Measurements from ENCODE around the gene CRYZL1.

CRYZL1 gene

DNA sequence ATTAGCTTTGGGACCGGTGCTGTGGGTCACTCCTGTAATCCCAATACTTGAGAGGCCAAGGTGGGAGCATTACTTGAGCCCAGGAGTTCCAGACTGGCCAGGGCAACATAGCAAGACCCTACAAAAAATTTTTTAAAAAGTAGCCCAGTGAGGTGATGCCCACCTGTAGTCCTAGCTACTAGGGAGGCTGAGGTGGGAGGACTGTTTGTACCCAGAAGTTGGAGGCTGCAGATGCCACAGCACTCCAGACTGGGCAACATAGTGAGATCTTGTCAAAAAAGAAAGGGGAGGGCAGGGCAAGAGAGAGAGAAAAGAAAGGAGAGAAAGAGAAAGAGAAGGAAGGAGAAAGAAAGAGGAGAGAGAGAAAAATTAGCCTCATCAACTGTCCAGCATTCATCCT lies 7.0 kb upstream of the CRYZL1 start:
- Histone ChIP-seq H2BK12ac (ENCODE audit: low read length in 2 of 2) (no peak overlapping the region), H4K8ac (ENCODE audit: low read length) (no peak overlapping the region)
- 100% methylated on average over 1 of the region's 1 CpG for WGBS

DNA sequence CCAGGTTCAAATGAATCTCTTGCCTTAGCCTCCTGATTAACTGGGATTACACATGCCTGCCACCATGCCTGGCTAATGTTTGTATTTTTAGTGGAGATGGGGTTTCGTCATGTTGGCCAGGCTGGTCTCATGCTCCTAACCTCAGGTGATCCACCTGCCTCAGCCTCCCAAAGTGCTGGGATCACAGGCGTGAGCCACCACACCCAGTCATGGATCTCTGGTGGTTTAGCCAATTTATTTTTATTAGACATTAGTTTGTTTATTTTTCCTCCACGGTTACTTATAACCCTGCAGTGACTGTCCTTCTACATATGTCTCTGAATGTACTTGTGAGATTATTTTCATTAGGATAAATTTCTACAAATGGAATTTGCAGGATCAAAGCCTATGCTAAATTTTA lies 6.0 kb upstream of the CRYZL1 start:
- peak overlapping the region in 1 of 2 experiments; percentile 16 for H3K4ac ChIP-seq (ENCODE audit: low read depth in 1 of 2, low read length in 2 of 2)
- no peak overlapping the region for H3K9ac ChIP-seq (ENCODE audit: low read length)
- 100% methylated on average over 1 of the region's 3 CpGs for WGBS

More for the DNA sequence above, 7.0 kb upstream of the CRYZL1 start:
- Histone ChIP-seq H2BK5ac (ENCODE audit: low read depth, low read length, poor library complexity, severe bottlenecking) (no peak overlapping the region), H3K27ac (ENCODE audit: low read length, poor library complexity, severe bottlenecking) (no peak overlapping the region), H4K91ac (ENCODE audit: low read length) (no peak overlapping the region), H3K4me3 (ENCODE audit: insufficient read depth in 1 of 2, low read depth in 1 of 2, low read length in 2 of 2) (no peak overlapping the region), H3K36me3 (ENCODE audit: control insufficient read depth in 1 of 2, insufficient read depth in 2 of 2, low read depth in 1 of 2, low read length in 2 of 2) (no peaks in the 10 kb centered on the region), H3K18ac (ENCODE audit: low read depth in 1 of 2, low read length in 2 of 2) (no peak overlapping the region), H2BK15ac (ENCODE audit: low read depth, poor library complexity, severe bottlenecking) (no peak overlapping the region), H3K23ac (ENCODE audit: low read length in 2 of 2) (no peak overlapping the region), H3K4me2 (ENCODE audit: low read length, poor library complexity, severe bottlenecking) (no peak overlapping the region), H3K9me3 (ENCODE audit: control insufficient read depth, low read length) (no peaks in the 10 kb centered on the region), H3K4ac (ENCODE audit: low read depth in 1 of 2, low read length in 2 of 2) (no peak overlapping the region), H3K4me1 (ENCODE audit: control insufficient read depth, insufficient read depth, low read depth, low read length) (peaks cover 16% of the 10 kb centered on the region), H3K14ac (ENCODE audit: low read length in 2 of 2) (no peak overlapping the region), H2BK120ac (ENCODE audit: low read depth, low read length) (no peak overlapping the region), H3K79me1 (replicated peaks; ENCODE audit: low read length, poor library complexity, severe bottlenecking) (peaks cover 6% of the 10 kb centered on the region), H3K9ac (ENCODE audit: low read length) (no peak overlapping the region), H2AFZ (ENCODE audit: low read depth, low read length) (no peak overlapping the region), H3K27me3 (ENCODE audit: control insufficient read depth in 1 of 2, insufficient read depth in 1 of 2, low read length in 2 of 2) (no peaks in the 10 kb centered on the region), H2AK5ac (ENCODE audit: low read length, severe bottlenecking) (no peak overlapping the region)
- no peak for DNase-seq

DNA sequence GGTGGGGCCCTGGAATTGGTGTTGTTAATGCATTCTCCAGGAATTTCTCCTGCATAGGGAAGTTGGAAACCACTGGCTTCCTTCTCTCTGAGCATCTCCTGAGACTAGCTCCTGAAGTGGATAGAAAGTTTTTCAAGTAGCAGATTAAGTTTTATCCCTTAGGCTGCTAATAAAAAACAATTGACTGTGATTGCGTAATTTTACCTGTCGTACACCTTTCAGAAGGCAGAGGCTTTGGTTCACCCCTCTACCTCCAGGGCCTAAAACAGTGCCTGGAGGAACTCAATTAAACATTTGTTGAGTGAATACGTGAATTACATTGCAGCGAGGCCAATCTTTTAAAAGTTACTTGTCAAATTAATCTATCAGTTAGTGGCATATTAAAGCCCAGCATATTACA lies 4.2 kb upstream of the CRYZL1 start:
- Histone ChIP-seq H4K91ac (ENCODE audit: low read length) (no peak overlapping the region), H2BK12ac (ENCODE audit: low read length in 2 of 2) (no peak overlapping the region), H3K4ac (ENCODE audit: low read depth in 1 of 2, low read length in 2 of 2) (no peak overlapping the region), H3K9ac (ENCODE audit: low read length) (no peak overlapping the region), H3K18ac (ENCODE audit: low read depth in 1 of 2, low read length in 2 of 2) (no peak overlapping the region), H3K4me2 (ENCODE audit: low read length, poor library complexity, severe bottlenecking) (no peak overlapping the region), H2BK5ac (ENCODE audit: low read depth, low read length, poor library complexity, severe bottlenecking) (no peak overlapping the region), H3K4me1 (ENCODE audit: control insufficient read depth, insufficient read depth, low read depth, low read length) (peaks cover 11% of the 10 kb centered on the region), H3K4me3 (ENCODE audit: insufficient read depth in 1 of 2, low read depth in 1 of 2, low read length in 2 of 2) (no peak overlapping the region), H2BK120ac (ENCODE audit: low read depth, low read length) (no peak overlapping the region), H2AFZ (ENCODE audit: low read depth, low read length) (no peak overlapping the region), H3K14ac (ENCODE audit: low read length in 2 of 2) (no peak overlapping the region), H2AK5ac (ENCODE audit: low read length, severe bottlenecking) (no peak overlapping the region), H2BK15ac (ENCODE audit: low read depth, poor library complexity, severe bottlenecking) (peak overlapping the region; percentile 48), H4K8ac (ENCODE audit: low read length) (no peak overlapping the region), H3K79me1 (replicated peaks; ENCODE audit: low read length, poor library complexity, severe bottlenecking) (peaks cover 6% of the 10 kb centered on the region), H3K27me3 (ENCODE audit: control insufficient read depth in 1 of 2, insufficient read depth in 1 of 2, low read length in 2 of 2) (no peaks in the 10 kb centered on the region), H3K27ac (ENCODE audit: low read length, poor library complexity, severe bottlenecking) (no peak overlapping the region), H3K23ac (ENCODE audit: low read length in 2 of 2) (no peak overlapping the region), H3K9me3 (ENCODE audit: control insufficient read depth, low read length) (no peaks in the 10 kb centered on the region), H3K36me3 (ENCODE audit: control insufficient read depth in 1 of 2, insufficient read depth in 2 of 2, low read depth in 1 of 2, low read length in 2 of 2) (no peaks in the 10 kb centered on the region)
- 100% methylated on average over 2 of the region's 4 CpGs for WGBS
- DNase-seq = no peak

More for the DNA sequence above, 6.0 kb upstream of the CRYZL1 start:
- Histone ChIP-seq H3K9me3 (ENCODE audit: control insufficient read depth, low read length) (no peaks in the 10 kb centered on the region), H3K23ac (ENCODE audit: low read length in 2 of 2) (no peak overlapping the region), H2BK120ac (ENCODE audit: low read depth, low read length) (no peak overlapping the region), H3K14ac (ENCODE audit: low read length in 2 of 2) (no peak overlapping the region), H4K91ac (ENCODE audit: low read length) (no peak overlapping the region), H4K8ac (ENCODE audit: low read length) (no peak overlapping the region), H2AFZ (ENCODE audit: low read depth, low read length) (no peak overlapping the region), H3K79me1 (replicated peaks; ENCODE audit: low read length, poor library complexity, severe bottlenecking) (peaks cover 6% of the 10 kb centered on the region), H2BK15ac (ENCODE audit: low read depth, poor library complexity, severe bottlenecking) (no peak overlapping the region), H3K4me3 (ENCODE audit: insufficient read depth in 1 of 2, low read depth in 1 of 2, low read length in 2 of 2) (no peak overlapping the region), H3K27me3 (ENCODE audit: control insufficient read depth in 1 of 2, insufficient read depth in 1 of 2, low read length in 2 of 2) (no peaks in the 10 kb centered on the region), H3K4me1 (ENCODE audit: control insufficient read depth, insufficient read depth, low read depth, low read length) (peaks cover 16% of the 10 kb centered on the region), H2BK5ac (ENCODE audit: low read depth, low read length, poor library complexity, severe bottlenecking) (no peak overlapping the region), H3K27ac (ENCODE audit: low read length, poor library complexity, severe bottlenecking) (no peak overlapping the region), H2AK5ac (ENCODE audit: low read length, severe bottlenecking) (no peak overlapping the region), H3K18ac (ENCODE audit: low read depth in 1 of 2, low read length in 2 of 2) (no peak overlapping the region), H2BK12ac (ENCODE audit: low read length in 2 of 2) (no peak overlapping the region), H3K4me2 (ENCODE audit: low read length, poor library complexity, severe bottlenecking) (no peak overlapping the region), H3K36me3 (ENCODE audit: control insufficient read depth in 1 of 2, insufficient read depth in 2 of 2, low read depth in 1 of 2, low read length in 2 of 2) (no peaks in the 10 kb centered on the region)
- no peak for DNase-seq

DNA sequence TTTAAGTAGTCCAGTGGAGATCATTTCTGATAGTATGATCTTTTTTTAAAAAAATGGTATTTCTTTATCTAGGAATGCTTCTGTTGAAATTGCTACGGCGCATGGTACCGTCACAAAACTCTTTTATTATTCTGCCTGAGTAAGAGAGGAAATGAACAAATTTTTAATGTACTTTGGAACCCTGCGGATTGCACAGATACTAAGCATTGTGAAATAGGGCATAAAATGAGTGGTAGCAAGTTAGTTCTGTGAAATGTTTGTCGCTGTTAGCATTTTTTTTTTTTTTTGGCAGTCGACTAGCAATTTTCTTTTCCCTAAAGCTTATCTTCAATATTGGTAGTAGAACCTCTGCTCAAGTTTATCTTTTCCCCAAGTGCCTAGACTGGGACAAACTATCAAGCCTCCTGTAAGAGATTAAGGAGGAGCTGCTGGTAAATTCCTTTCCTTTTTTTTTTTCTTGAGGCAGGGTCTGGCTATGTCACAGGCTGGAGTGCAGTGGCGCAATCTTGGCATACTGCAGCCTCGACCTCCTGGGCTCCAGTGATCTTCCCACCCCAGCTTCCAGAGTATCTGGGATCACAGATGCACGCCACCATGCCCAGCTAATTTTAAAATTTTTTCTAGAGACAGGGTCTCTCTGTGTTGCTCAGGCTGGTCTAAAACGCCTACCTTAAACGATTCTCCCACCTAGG lies 3.0 kb upstream of the CRYZL1 start:
- H2BK5ac ChIP-seq (ENCODE audit: low read depth, low read length, poor library complexity, severe bottlenecking) = no peak overlapping the region
- WGBS = 76% methylated on average over 9 of the region's 11 CpGs

More for the DNA sequence above, 3.0 kb upstream of the CRYZL1 start:
- no peaks in the 10 kb centered on the region for H3K27me3 ChIP-seq (ENCODE audit: control insufficient read depth in 1 of 2, insufficient read depth in 1 of 2, low read length in 2 of 2)
- H2AFZ ChIP-seq (ENCODE audit: low read depth, low read length) = no peak overlapping the region
- no peak overlapping the region for H3K4ac ChIP-seq (ENCODE audit: low read depth in 1 of 2, low read length in 2 of 2)
- peak; percentile 53 for DNase-seq
- peaks cover 9% of the 10 kb centered on the region for H3K79me1 ChIP-seq (replicated peaks; ENCODE audit: low read length, poor library complexity, severe bottlenecking)
- H3K27ac ChIP-seq (ENCODE audit: low read length, poor library complexity, severe bottlenecking) = no peak overlapping the region
- H2BK120ac ChIP-seq (ENCODE audit: low read depth, low read length) = no peak overlapping the region
- H3K4me1 ChIP-seq (ENCODE audit: control insufficient read depth, insufficient read depth, low read depth, low read length) = peaks cover 9% of the 10 kb centered on the region
- H3K36me3 ChIP-seq (ENCODE audit: control insufficient read depth in 1 of 2, insufficient read depth in 2 of 2, low read depth in 1 of 2, low read length in 2 of 2) = no peaks in the 10 kb centered on the region
- H3K14ac ChIP-seq (ENCODE audit: low read length in 2 of 2) = no peak overlapping the region
- H4K8ac ChIP-seq (ENCODE audit: low read length) = no peak overlapping the region
- H2BK12ac ChIP-seq (ENCODE audit: low read length in 2 of 2) = no peak overlapping the region
- no peak overlapping the region for H4K91ac ChIP-seq (ENCODE audit: low read length)
- H3K9ac ChIP-seq (ENCODE audit: low read length) = peak overlapping the region; percentile 93
- no peak overlapping the region for H2BK15ac ChIP-seq (ENCODE audit: low read depth, poor library complexity, severe bottlenecking)
- H2AK5ac ChIP-seq (ENCODE audit: low read length, severe bottlenecking) = no peak overlapping the region
- no peak overlapping the region for H3K18ac ChIP-seq (ENCODE audit: low read depth in 1 of 2, low read length in 2 of 2)
- H3K4me3 ChIP-seq (ENCODE audit: insufficient read depth in 1 of 2, low read depth in 1 of 2, low read length in 2 of 2) = peak overlapping the region in 1 of 2 experiments; percentile 97
- H3K4me2 ChIP-seq (ENCODE audit: low read length, poor library complexity, severe bottlenecking) = peak overlapping the region; percentile 59
- no peak overlapping the region for H3K23ac ChIP-seq (ENCODE audit: low read length in 2 of 2)
- no peaks in the 10 kb centered on the region for H3K9me3 ChIP-seq (ENCODE audit: control insufficient read depth, low read length)
